ENCODE measurements around the gene TSC22D2.
"Not testable (repeated sequence)": the region's sequence is repeated elsewhere in the genome, so short reads cannot be mapped to it uniquely, and the experiment has no call there.

TSC22D2 gene

GRCh38 chr3:150472421-150472820 is 64.3 kb downstream of the TSC22D2 start:
- Histone ChIP-seq H3K4me1 (ENCODE audit: control insufficient read depth, low read length) (no peaks in the 10 kb centered on the region), H3K9me3 (ENCODE audit: control insufficient read depth, insufficient read depth, low read length) (no peaks in the 10 kb centered on the region), H3F3A (ENCODE audit: control insufficient read depth, insufficient read depth) (no peaks in the 10 kb centered on the region), H3K4me3 (ENCODE audit: low read length) (no peak overlapping the region), H3K9me2 (replicated peaks; ENCODE audit: control insufficient read depth, low read length) (no peaks in the 10 kb centered on the region), H3K36me3 (ENCODE audit: control insufficient read depth, low read length) (no peaks in the 10 kb centered on the region), H4K20me1 (ENCODE audit: control insufficient read depth, insufficient read depth, low read depth, low read length) (no peaks in the 10 kb centered on the region), H3K4me2 (ENCODE audit: low read length) (no peak overlapping the region), H3K27ac (ENCODE audit: low read depth, low read length) (no peak overlapping the region), H3K79me2 (ENCODE audit: control insufficient read depth, low read length) (no peaks in the 10 kb centered on the region), H3K27me3 (ENCODE audit: control insufficient read depth, low read length) (no peaks in the 10 kb centered on the region)
- no peak for TF ChIP-seq CTCF (IDR thresholded peaks at IDR 0.05; ENCODE audit: low read depth, low read length, poor library complexity, severe bottlenecking)
- TF ChIP-seq EZH2phosphoT487 (IDR thresholded peaks at IDR 0.05; ENCODE audit: borderline replicate concordance, low read length), result no peak

GRCh38 chr3:150473161-150473560 is 65.1 kb downstream of the TSC22D2 start:
- not testable (repeated sequence) for H3K4me3 ChIP-seq (ENCODE audit: low read length); H3K79me2 ChIP-seq (ENCODE audit: control insufficient read depth, low read length); H3K9me3 ChIP-seq (ENCODE audit: control insufficient read depth, insufficient read depth, low read length); H3K36me3 ChIP-seq (ENCODE audit: control insufficient read depth, low read length); H4K20me1 ChIP-seq (ENCODE audit: control insufficient read depth, insufficient read depth, low read depth, low read length); H3K4me2 ChIP-seq (ENCODE audit: low read length); H3K27ac ChIP-seq (ENCODE audit: low read depth, low read length); H3K27me3 ChIP-seq (ENCODE audit: control insufficient read depth, low read length); H3K4me1 ChIP-seq (ENCODE audit: control insufficient read depth, low read length); H3F3A ChIP-seq (ENCODE audit: control insufficient read depth, insufficient read depth); H3K9me2 ChIP-seq (replicated peaks; ENCODE audit: control insufficient read depth, low read length)

GRCh38 chr3:150479370-150479769 is 71.3 kb downstream of the TSC22D2 start:
- Histone ChIP-seq H3K4me2 (ENCODE audit: low read length) (no peak overlapping the region), H3K9me3 (ENCODE audit: control insufficient read depth, insufficient read depth, low read length) (no peaks in the 10 kb centered on the region), H4K20me1 (ENCODE audit: control insufficient read depth, insufficient read depth, low read depth, low read length) (no peaks in the 10 kb centered on the region), H3K4me3 (ENCODE audit: low read length) (no peak overlapping the region), H3K27ac (ENCODE audit: low read depth, low read length) (no peak overlapping the region), H3K9me2 (replicated peaks; ENCODE audit: control insufficient read depth, low read length) (no peaks in the 10 kb centered on the region), H3K36me3 (ENCODE audit: control insufficient read depth, low read length) (no peaks in the 10 kb centered on the region), H3F3A (ENCODE audit: control insufficient read depth, insufficient read depth) (no peaks in the 10 kb centered on the region), H3K4me1 (ENCODE audit: control insufficient read depth, low read length) (peaks cover 4% of the 10 kb centered on the region), H3K79me2 (ENCODE audit: control insufficient read depth, low read length) (no peaks in the 10 kb centered on the region), H3K27me3 (ENCODE audit: control insufficient read depth, low read length) (no peaks in the 10 kb centered on the region)
- TF ChIP-seq CTCF (IDR thresholded peaks at IDR 0.05; ENCODE audit: low read depth, low read length, poor library complexity, severe bottlenecking), result no peak
- no peak for TF ChIP-seq EZH2phosphoT487 (IDR thresholded peaks at IDR 0.05; ENCODE audit: borderline replicate concordance, low read length)

GRCh38 chr3:150480877-150481276 is 72.8 kb downstream of the TSC22D2 start:
- Histone ChIP-seq H3K27ac (ENCODE audit: low read depth, low read length) (no peak overlapping the region), H3F3A (ENCODE audit: control insufficient read depth, insufficient read depth) (no peaks in the 10 kb centered on the region), H3K9me3 (ENCODE audit: control insufficient read depth, insufficient read depth, low read length) (no peaks in the 10 kb centered on the region), H4K20me1 (ENCODE audit: control insufficient read depth, insufficient read depth, low read depth, low read length) (no peaks in the 10 kb centered on the region), H3K27me3 (ENCODE audit: control insufficient read depth, low read length) (no peaks in the 10 kb centered on the region), H3K9me2 (replicated peaks; ENCODE audit: control insufficient read depth, low read length) (no peaks in the 10 kb centered on the region), H3K4me3 (ENCODE audit: low read length) (no peak overlapping the region), H3K36me3 (ENCODE audit: control insufficient read depth, low read length) (no peaks in the 10 kb centered on the region), H3K4me2 (ENCODE audit: low read length) (no peak overlapping the region), H3K4me1 (ENCODE audit: control insufficient read depth, low read length) (peaks cover 4% of the 10 kb centered on the region), H3K79me2 (ENCODE audit: control insufficient read depth, low read length) (no peaks in the 10 kb centered on the region)
- TF ChIP-seq CTCF (IDR thresholded peaks at IDR 0.05; ENCODE audit: low read depth, low read length, poor library complexity, severe bottlenecking) (no peak), EZH2phosphoT487 (IDR thresholded peaks at IDR 0.05; ENCODE audit: borderline replicate concordance, low read length) (no peak)

Measured in DOHH2 (cell line).